Activated CD4-positive, alpha-beta T cell treated with anti-CD3 and anti-CD28 coated beads, Interleukin-2, amount 10 ng/mL, durations not matched to agents 7 days and 5 days (primary cell): ENCODE data around the gene MSRB3. TPM values are rescaled to one million over a fixed set of nuclear protein-coding genes. Genes with fewer than 3 reads are reported as not detected.

Experiments
- CTCF ChIA-PET: fragments of 350-600 bp; sonication (Branson Sonifier 250); formaldehyde crosslinking; loops from one replicate; lab custom pipeline; 2021; ENCODE audit warnings: antibody characterized with exemption; lab: Charles Lee
- POLR2A ChIA-PET: fragments of 350-600 bp; sonication (Branson Sonifier 250); formaldehyde crosslinking; loops from one replicate; lab custom pipeline; 2021; ENCODE audit warnings: antibody characterized with exemption; lab: Charles Lee
- DNase-seq: peaks from one replicate; pipeline ENCODE4 v3.0.0-alpha.2; 2020
- H3K27ac Mint-ChIP-seq: one replicate; pipeline ENCODE4 v1.8.0; 2021; ENCODE audit warnings: mild to moderate bottlenecking, moderate library complexity, mixed read lengths
- H3K27me3 Mint-ChIP-seq: one replicate; pipeline ENCODE4 v1.8.0; 2021; ENCODE audit warnings: mixed read lengths
- H3K36me3 Mint-ChIP-seq: one replicate; pipeline ENCODE4 v1.8.0; 2021; ENCODE audit warnings: low read depth, mixed read lengths
- H3K4me1 Mint-ChIP-seq: one replicate; pipeline ENCODE4 v1.8.0; 2021; ENCODE audit warnings: mixed read lengths
- H3K4me3 Mint-ChIP-seq: one replicate; pipeline ENCODE4 v1.8.0; 2021; ENCODE audit warnings: mild to moderate bottlenecking, moderate library complexity, mixed read lengths
- H3K9me3 Mint-ChIP-seq: one replicate; pipeline ENCODE4 v1.8.0; 2021; ENCODE audit warnings: mixed read lengths
- total RNA-seq, 2 experiments: library from RNA; stranded (reverse); gene quantifications; one replicate each; pipeline ENCODE4 v1.2.3, GENCODE V29; 2021

The MSRB3 gene
- total RNA-seq, 2 experiments from 2014 or later: not detected

GRCh38 chr12:65318186-65318685 is 39.8 kb downstream of the MSRB3 start:
- Mint-ChIP-seq H3K27ac (no peak overlapping the region), H3K9me3 (no peaks in the 10 kb centered on the region), H3K27me3 (peaks cover 11% of the 10 kb centered on the region), H3K4me1 (no peaks in the 10 kb centered on the region), H3K36me3 (no peaks in the 10 kb centered on the region), H3K4me3 (no peak overlapping the region)
- no peak for DNase-seq
- ChIA-PET CTCF (no interaction called here), POLR2A (no interaction called here)

- Mint-ChIP-seq H3K4me1 (no peaks in the 10 kb centered on the region), H3K27ac (no peak overlapping the region), H3K9me3 (no peaks in the 10 kb centered on the region), H3K36me3 (no peaks in the 10 kb centered on the region), H3K27me3 (peaks cover 12% of the 10 kb centered on the region), H3K4me3 (no peak overlapping the region)
- CTCF ChIA-PET: no interaction called here
- no peak for DNase-seq
- POLR2A ChIA-PET: no interaction called here
These were observed 41.3 kb downstream of the MSRB3 start for GRCh38 chr12:65319688-65320200.

- DNase-seq: no peak
- no peak overlapping the region for H3K4me3 Mint-ChIP-seq
- CTCF ChIA-PET: no interaction called here
- peaks cover 8% of the 10 kb centered on the region for H3K27me3 Mint-ChIP-seq
- no peaks in the 10 kb centered on the region for H3K9me3 Mint-ChIP-seq
- no peaks in the 10 kb centered on the region for H3K4me1 Mint-ChIP-seq
- no peaks in the 10 kb centered on the region for H3K36me3 Mint-ChIP-seq
- no peak overlapping the region for H3K27ac Mint-ChIP-seq
- POLR2A ChIA-PET: no interaction called here
These were observed 44.6 kb downstream of the MSRB3 start for GRCh38 chr12:65323070-65323469.

GRCh38 chr12:65324056-65324455 is 45.6 kb downstream of the MSRB3 start:
- H3K4me1 Mint-ChIP-seq: no peaks in the 10 kb centered on the region
- H3K27me3 Mint-ChIP-seq: peaks cover 9% of the 10 kb centered on the region
- DNase-seq: no peak
- H3K9me3 Mint-ChIP-seq: no peaks in the 10 kb centered on the region
- H3K4me3 Mint-ChIP-seq: no peak overlapping the region
- H3K27ac Mint-ChIP-seq: no peak overlapping the region
- no peaks in the 10 kb centered on the region for H3K36me3 Mint-ChIP-seq
- CTCF ChIA-PET: no interaction called here
- POLR2A ChIA-PET: no interaction called here

- Mint-ChIP-seq H3K27ac (no peak overlapping the region), H3K9me3 (no peaks in the 10 kb centered on the region), H3K4me1 (no peaks in the 10 kb centered on the region), H3K4me3 (no peak overlapping the region), H3K36me3 (no peaks in the 10 kb centered on the region), H3K27me3 (peaks cover 7% of the 10 kb centered on the region)
- ChIA-PET CTCF (no interaction called here), POLR2A (no interaction called here)
- no peak for DNase-seq
These were observed 46.1 kb downstream of the MSRB3 start for GRCh38 chr12:65324551-65324950.

- Mint-ChIP-seq H3K9me3 (no peaks in the 10 kb centered on the region), H3K36me3 (no peaks in the 10 kb centered on the region), H3K27ac (no peak overlapping the region), H3K4me3 (no peak overlapping the region), H3K27me3 (peaks cover 7% of the 10 kb centered on the region), H3K4me1 (no peaks in the 10 kb centered on the region)
- DNase-seq: no peak
- CTCF ChIA-PET: no interaction called here
- POLR2A ChIA-PET: no interaction called here
These were observed 46.7 kb downstream of the MSRB3 start for GRCh38 chr12:65325183-65325582.

GRCh38 chr12:65326616-65327015 is 48.1 kb downstream of the MSRB3 start:
- CTCF ChIA-PET: no interaction called here
- POLR2A ChIA-PET: no interaction called here
- Mint-ChIP-seq H3K36me3 (no peaks in the 10 kb centered on the region), H3K27me3 (peaks cover 4% of the 10 kb centered on the region), H3K4me3 (no peak overlapping the region), H3K4me1 (no peaks in the 10 kb centered on the region), H3K27ac (no peak overlapping the region), H3K9me3 (no peaks in the 10 kb centered on the region)
- DNase-seq: no peak

- CTCF ChIA-PET: interaction anchor here (0.7 kb wide), 1 partner anchor 419 kb away, joined by 4 read pairs; no protein-coding TSS in a partner anchor
- H3K4me1 Mint-ChIP-seq: no peaks in the 10 kb centered on the region
- H3K9me3 Mint-ChIP-seq: no peaks in the 10 kb centered on the region
- no peak overlapping the region for H3K4me3 Mint-ChIP-seq
- H3K36me3 Mint-ChIP-seq: no peaks in the 10 kb centered on the region
- DNase-seq: no peak
- peaks cover 4% of the 10 kb centered on the region for H3K27me3 Mint-ChIP-seq
- H3K27ac Mint-ChIP-seq: no peak overlapping the region
- POLR2A ChIA-PET: no interaction called here
These were observed 49.0 kb downstream of the MSRB3 start for GRCh38 chr12:65327207-65328076.

- Mint-ChIP-seq H3K27ac (no peak overlapping the region), H3K9me3 (no peaks in the 10 kb centered on the region), H3K4me3 (no peak overlapping the region), H3K4me1 (no peaks in the 10 kb centered on the region), H3K27me3 (peaks cover 2% of the 10 kb centered on the region), H3K36me3 (no peaks in the 10 kb centered on the region)
- POLR2A ChIA-PET: no interaction called here
- CTCF ChIA-PET: no interaction called here
- no peak for DNase-seq
These were observed 51.2 kb downstream of the MSRB3 start for GRCh38 chr12:65329721-65330120.

GRCh38 chr12:65330331-65330730 is 51.8 kb downstream of the MSRB3 start:
- ChIA-PET POLR2A (no interaction called here), CTCF (no interaction called here)

GRCh38 chr12:65331456-65331855 is 53.0 kb downstream of the MSRB3 start:
- H3K9me3 Mint-ChIP-seq: no peaks in the 10 kb centered on the region
- ChIA-PET POLR2A (no interaction called here), CTCF (no interaction called here)
- H3K4me1 Mint-ChIP-seq: no peaks in the 10 kb centered on the region
- no peak overlapping the region for H3K4me3 Mint-ChIP-seq
- no peak for DNase-seq
- H3K27ac Mint-ChIP-seq: no peak overlapping the region
- H3K27me3 Mint-ChIP-seq: peaks cover 2% of the 10 kb centered on the region
- H3K36me3 Mint-ChIP-seq: no peaks in the 10 kb centered on the region

More at GRCh38 chr12:65330331-65330730, 51.8 kb downstream of the MSRB3 start:
- H3K27ac Mint-ChIP-seq: no peak overlapping the region
- H3K4me1 Mint-ChIP-seq: no peaks in the 10 kb centered on the region
- H3K27me3 Mint-ChIP-seq: peaks cover 2% of the 10 kb centered on the region
- DNase-seq: no peak
- no peak overlapping the region for H3K4me3 Mint-ChIP-seq
- no peaks in the 10 kb centered on the region for H3K9me3 Mint-ChIP-seq
- no peaks in the 10 kb centered on the region for H3K36me3 Mint-ChIP-seq

- ChIA-PET CTCF (no interaction called here), POLR2A (no interaction called here)
- no peaks in the 10 kb centered on the region for H3K9me3 Mint-ChIP-seq
- no peak overlapping the region for H3K27ac Mint-ChIP-seq
- no peaks in the 10 kb centered on the region for H3K4me1 Mint-ChIP-seq
- H3K27me3 Mint-ChIP-seq: peaks cover under 1% of the 10 kb centered on the region
- DNase-seq: no peak
- no peak overlapping the region for H3K4me3 Mint-ChIP-seq
- H3K36me3 Mint-ChIP-seq: no peaks in the 10 kb centered on the region
These were observed 55.2 kb downstream of the MSRB3 start for GRCh38 chr12:65333649-65334048.

GRCh38 chr12:65334521-65334920 is 56.0 kb downstream of the MSRB3 start:
- H3K36me3 Mint-ChIP-seq: no peaks in the 10 kb centered on the region
- no peaks in the 10 kb centered on the region for H3K9me3 Mint-ChIP-seq
- no peak overlapping the region for H3K4me3 Mint-ChIP-seq
- DNase-seq: no peak
- H3K27ac Mint-ChIP-seq: no peak overlapping the region
- POLR2A ChIA-PET: no interaction called here
- H3K4me1 Mint-ChIP-seq: no peaks in the 10 kb centered on the region
- H3K27me3 Mint-ChIP-seq: peaks cover 3% of the 10 kb centered on the region
- CTCF ChIA-PET: no interaction called here
